Right lobe of liver (tissue), 4 donors: Measurements from ENCODE around the gene NR5A2.

Experiments
- POLR2A ChIP-seq: fragments of 450-650 bp; IDR thresholded peaks from one replicate; pipeline ENCODE4 v1.6.1; 2017; ENCODE audit warnings: antibody characterized with exemption, mild to moderate bottlenecking
- TF ChIP-seq, protein P1 (sequence below), 4 donors: fragments of 200-600 bp in 3 of 4; fragments of 450-650 bp in 1 of 4; IDR thresholded peaks; one replicate each; pipeline versions ENCODE4 v1.5.1 to v1.8.0; 2016 to 2022; ENCODE audit warnings: antibody characterized with exemption in 4 of 4, mild to moderate bottlenecking in 2 of 4
- donor health status: DM: no; HTN: no; CAD: no.
- donor health status: DM: no; HTN: no; CAD: no.
- donor health status: DM: no; HTN: yes; CAD: no.

- TF ChIP-seq, protein P1, sequence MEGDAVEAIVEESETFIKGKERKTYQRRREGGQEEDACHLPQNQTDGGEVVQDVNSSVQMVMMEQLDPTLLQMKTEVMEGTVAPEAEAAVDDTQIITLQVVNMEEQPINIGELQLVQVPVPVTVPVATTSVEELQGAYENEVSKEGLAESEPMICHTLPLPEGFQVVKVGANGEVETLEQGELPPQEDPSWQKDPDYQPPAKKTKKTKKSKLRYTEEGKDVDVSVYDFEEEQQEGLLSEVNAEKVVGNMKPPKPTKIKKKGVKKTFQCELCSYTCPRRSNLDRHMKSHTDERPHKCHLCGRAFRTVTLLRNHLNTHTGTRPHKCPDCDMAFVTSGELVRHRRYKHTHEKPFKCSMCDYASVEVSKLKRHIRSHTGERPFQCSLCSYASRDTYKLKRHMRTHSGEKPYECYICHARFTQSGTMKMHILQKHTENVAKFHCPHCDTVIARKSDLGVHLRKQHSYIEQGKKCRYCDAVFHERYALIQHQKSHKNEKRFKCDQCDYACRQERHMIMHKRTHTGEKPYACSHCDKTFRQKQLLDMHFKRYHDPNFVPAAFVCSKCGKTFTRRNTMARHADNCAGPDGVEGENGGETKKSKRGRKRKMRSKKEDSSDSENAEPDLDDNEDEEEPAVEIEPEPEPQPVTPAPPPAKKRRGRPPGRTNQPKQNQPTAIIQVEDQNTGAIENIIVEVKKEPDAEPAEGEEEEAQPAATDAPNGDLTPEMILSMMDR (IDR thresholded peaks at IDR 0.05) = no peak
- no peak for TF ChIP-seq POLR2A
These were observed 30.8 kb downstream of the NR5A2 start for GRCh38 chr1:200058341-200058740.
